ENCODE data around the gene RAB37. TPM values are rescaled to one million over a fixed set of nuclear protein-coding genes. Genes with fewer than 3 reads are reported as not detected.

Gene RAB37
- total and polyA plus RNA-seq, 2 of the 8 experiments (the other 6 are each of a cell fraction or from before 2014, with no cell fraction given): 5.5 to 6.1 TPM

- WGBS, 2 experiments (ENCODE audit: extremely low coverage in 1 of 2, insufficient coverage in 1 of 2, insufficient read length in 1 of 2, insufficient replicate concordance in 2 of 2, low coverage in 1 of 2, low lambda C conversion rate in 2 of 2, missing lambda C conversion rate in 1 of 2): 84% methylated on average over 6 of the region's 6 CpGs; no CpG with 5 or more reads in 1 of the 2 experiments
- H3K79me2 ChIP-seq (ENCODE audit: control insufficient read depth in 1 of 2, insufficient read depth in 2 of 2, low read length in 2 of 2): no peaks in the 10 kb centered on the region; a peak in 1 of 4 replicates
- H3K23ac ChIP-seq (ENCODE audit: insufficient read length): no peak overlapping the region
- H4K20me1 ChIP-seq (replicated peaks in 1 of 2; ENCODE audit: control insufficient read depth in 1 of 2, insufficient read depth in 2 of 2, low read length in 2 of 2): peaks cover 7 to 10% of the 10 kb centered on the region in 2 experiments
- FAIRE-seq: no peak
- H3K56ac ChIP-seq (replicated peaks; ENCODE audit: insufficient read length, low read depth, low read length): no peak overlapping the region
- no peak overlapping the region for H3K14ac ChIP-seq (ENCODE audit: insufficient read length)
- no peak for DNase-seq (ENCODE audit: low read depth in 1 of 2, low spot score in 2 of 2)
- peaks cover 2 to 44% (median 19%) of the 10 kb centered on the region in 4 experiments; a peak in 6 of 8 replicates for H3K36me3 ChIP-seq (ENCODE audit: control insufficient read depth in 2 of 4, insufficient read depth in 4 of 4, low read length in 3 of 4)
- no peaks in the 10 kb centered on the region for H3K9me3 ChIP-seq (ENCODE audit: insufficient read depth in 2 of 2, low read depth in 1 of 2, low read length in 1 of 2)
- H2BK20ac ChIP-seq (ENCODE audit: low read length): no peak overlapping the region
- POLR2A ChIA-PET (ENCODE audit: partially characterized antibody): interaction anchor here (0.9 to 3.8 kb wide), 7 partner anchors 9 to 32 kb away, joined by 3 to 44 read pairs (median 9); partner anchors contain the start of gene RAB37
- H2AK5ac ChIP-seq (ENCODE audit: low read depth, low read length): no peak overlapping the region
- CTCF ChIA-PET (ENCODE audit: partially characterized antibody): interaction anchor here (0.6 to 99.6 kb wide), 11 partner anchors 13 to 494 kb away, joined by 3 to 2981 read pairs (median 6); partner anchors contain the start of genes FDXR, GRIN2C, NHERF1 and RAB37
- no peak overlapping the region for H3K27ac ChIP-seq (ENCODE audit: low read depth, low read length)
- H3K23me2 ChIP-seq (ENCODE audit: low read depth, low read length): no peaks in the 10 kb centered on the region
- H2AFZ ChIP-seq (ENCODE audit: low read length): no peak overlapping the region
- H2BK5ac ChIP-seq (ENCODE audit: low read depth, low read length): no peak overlapping the region
- H3K4me1 ChIP-seq (replicated peaks in 1 of 4; ENCODE audit: control insufficient read depth in 3 of 4, insufficient read depth in 4 of 4, low read length in 3 of 4): peaks cover 0 to 3% (median 1%) of the 10 kb centered on the region in 4 experiments; a peak in 4 of 7 replicates
- no peak overlapping the region for H3K4me2 ChIP-seq (ENCODE audit: insufficient read depth in 1 of 2, low read depth in 2 of 2, low read length in 2 of 2)
- no peak overlapping the region for H3K18ac ChIP-seq (ENCODE audit: extremely low read depth, low read length)
- no peak overlapping the region for H3K4ac ChIP-seq (replicated peaks; ENCODE audit: insufficient read length, low read depth, low read length)
- no peak overlapping the region for H3K4me3 ChIP-seq (ENCODE audit: extremely low read depth in 1 of 4, insufficient read depth in 2 of 4, low read depth in 3 of 4, low read length in 4 of 4)
- no peak overlapping the region for H3K9ac ChIP-seq (replicated peaks in 1 of 4; ENCODE audit: extremely low read depth in 1 of 4, low read depth in 3 of 4, low read length in 3 of 4)
- peaks cover 2% of the 10 kb centered on the region; the same call in 1 of the 2 replicates for H3K79me1 ChIP-seq (ENCODE audit: low read depth, low read length)
- H3K27me3 ChIP-seq (replicated peaks in 1 of 4; ENCODE audit: control insufficient read depth in 3 of 4, extremely low read depth in 1 of 4, insufficient read depth in 3 of 4, low read length in 3 of 4): no peaks in the 10 kb centered on the region
- H4K5ac ChIP-seq (ENCODE audit: insufficient read length, low read depth, low read length): no peak overlapping the region
- no peak overlapping the region for H4K91ac ChIP-seq (replicated peaks; ENCODE audit: insufficient read length, low read length)
- no peak overlapping the region for H4K8ac ChIP-seq (ENCODE audit: extremely low read depth, insufficient read depth, low read length)
- no peak overlapping the region for H2BK120ac ChIP-seq (replicated peaks; ENCODE audit: low read depth, low read length)
- no peak overlapping the region for H2BK12ac ChIP-seq (ENCODE audit: low read depth, low read length)
- no peak overlapping the region for H2BK15ac ChIP-seq (ENCODE audit: low read length)
- TF ChIP-seq SP1 (IDR thresholded peaks at IDR 0.05; ENCODE audit: low read depth, low read length) (no peak), CBX5 (IDR thresholded peaks at IDR 0.05; ENCODE audit: low read depth, low read length) (no peak), SIRT6 (IDR thresholded peaks at IDR 0.05; ENCODE audit: low read length) (no peak)
Observed at GRCh38 chr17:74769266-74769855, 32.3 kb downstream of the RAB37 start.

Measured in H1 (cell line).